Iris pigment epithelial cell (primary cell): ENCODE measurements around the gene BRD7.

Experiments
- DNase-seq: peaks from one replicate; pipeline ENCODE4 v3.0.0-alpha.2; 2011; ENCODE audit warnings: low read depth

Gene BRD7

DNA sequence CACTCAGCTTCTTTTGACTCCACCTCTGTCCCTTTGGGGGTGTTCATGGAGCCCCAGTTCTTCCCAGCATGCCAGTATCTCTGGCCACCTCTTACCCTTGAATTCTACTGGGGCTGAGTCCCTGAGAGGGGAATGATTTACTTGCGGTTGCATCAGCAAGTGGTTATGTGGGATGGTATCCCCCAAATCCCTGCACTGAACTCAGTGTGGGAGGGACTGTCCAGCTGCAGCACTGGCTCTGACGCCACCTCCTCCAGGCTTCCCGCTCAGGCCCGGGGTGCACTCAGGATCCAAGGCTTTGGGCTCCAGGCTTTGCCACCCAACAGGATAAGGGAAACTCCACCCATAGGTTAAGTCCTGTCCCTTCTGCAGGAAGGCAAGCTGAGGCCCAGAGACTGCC, 21.1 kb upstream of the BRD7 start:
- no peak for DNase-seq

DNA sequence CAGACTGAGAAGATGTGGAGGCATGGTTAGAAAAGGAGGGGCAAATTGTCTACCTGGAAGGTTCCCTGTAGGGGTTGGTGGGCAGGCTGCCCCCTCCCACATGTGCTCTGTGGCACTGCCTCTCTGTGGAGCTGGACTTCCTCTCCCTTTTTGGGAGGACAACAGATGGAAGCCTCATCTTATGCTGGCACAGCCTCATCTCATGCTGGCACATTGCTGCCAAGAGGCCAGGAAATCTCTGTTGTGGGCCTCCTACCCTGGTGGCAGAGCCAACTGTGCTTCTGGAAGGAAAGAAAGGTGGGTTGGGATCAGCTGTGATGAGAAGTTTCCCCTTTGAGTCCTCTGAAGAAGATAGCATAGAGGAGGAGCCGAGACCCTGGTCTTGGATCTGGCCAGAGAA, 19.7 kb upstream of the BRD7 start:
- DNase-seq, result no peak

DNA sequence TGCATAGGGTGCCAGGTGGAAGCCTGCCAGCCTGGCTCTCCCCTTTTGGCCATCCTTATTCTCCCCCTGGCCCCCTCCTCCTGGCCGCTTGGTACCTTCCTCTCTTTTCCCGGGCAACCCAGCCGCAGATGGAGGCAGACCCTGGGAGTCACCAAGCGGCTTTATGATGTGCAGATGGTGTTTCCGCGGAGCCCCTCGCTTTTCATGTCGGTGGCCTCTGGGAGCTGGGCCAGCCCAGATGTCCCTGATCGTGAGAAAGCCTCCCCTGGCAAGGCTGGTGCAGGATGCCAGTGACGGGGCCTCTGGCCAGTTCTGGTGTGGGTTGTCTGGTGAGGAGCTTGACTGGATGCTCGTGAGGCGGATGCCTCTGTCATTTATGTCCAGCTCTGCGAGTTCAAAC, 18.0 kb upstream of the BRD7 start:
- DNase-seq, result no peak

DNA sequence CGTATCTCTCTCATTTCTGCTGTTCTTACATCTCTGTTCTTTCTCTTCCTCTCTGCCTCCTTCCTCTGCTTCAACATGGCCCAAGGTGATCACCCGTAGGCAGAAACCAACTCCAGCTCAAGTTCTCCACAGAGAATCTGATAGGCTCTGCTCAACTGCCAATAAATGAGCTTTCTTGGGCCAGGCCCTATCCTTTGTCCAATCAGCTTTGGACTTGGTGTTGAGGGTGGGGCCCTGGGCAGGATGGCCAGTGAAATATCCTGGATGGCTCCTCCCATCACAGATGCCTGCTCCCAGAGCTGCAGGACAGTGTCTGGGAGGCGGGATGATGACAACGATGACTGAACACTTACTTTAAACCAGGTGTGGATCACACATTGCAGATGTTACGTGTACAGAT, 17.4 kb upstream of the BRD7 start:
- no peak for DNase-seq

DNA sequence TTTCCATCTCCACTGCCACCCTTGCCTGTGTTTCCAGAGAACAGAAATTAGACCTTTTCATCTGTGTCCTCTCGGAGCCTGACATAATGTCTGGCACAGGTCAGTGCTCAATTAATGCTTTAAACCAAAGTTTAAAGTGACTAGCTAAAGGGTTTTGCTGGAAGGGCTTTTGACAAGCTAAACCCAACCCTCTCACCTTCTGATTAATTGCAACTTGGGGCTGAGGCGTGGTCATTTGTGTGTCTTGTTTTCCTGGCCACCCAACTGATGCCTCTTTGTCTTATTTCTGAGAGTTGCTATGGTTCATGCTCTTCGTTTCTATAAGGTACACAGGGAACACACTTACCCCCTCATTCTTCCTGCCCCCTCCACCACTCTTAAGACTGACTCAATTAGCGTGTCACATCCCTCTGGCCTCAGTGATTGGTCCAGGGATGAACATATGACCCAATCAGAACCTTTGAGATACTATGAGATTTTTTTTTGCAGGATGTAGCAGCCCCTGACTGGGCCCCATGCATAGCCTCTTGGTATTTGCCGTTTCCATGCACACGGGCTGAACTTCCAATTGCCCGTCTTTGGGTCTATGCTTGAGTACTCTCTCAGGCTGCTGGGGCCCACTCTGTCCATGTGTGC, 15.8 kb upstream of the BRD7 start:
- no peak for DNase-seq

DNA sequence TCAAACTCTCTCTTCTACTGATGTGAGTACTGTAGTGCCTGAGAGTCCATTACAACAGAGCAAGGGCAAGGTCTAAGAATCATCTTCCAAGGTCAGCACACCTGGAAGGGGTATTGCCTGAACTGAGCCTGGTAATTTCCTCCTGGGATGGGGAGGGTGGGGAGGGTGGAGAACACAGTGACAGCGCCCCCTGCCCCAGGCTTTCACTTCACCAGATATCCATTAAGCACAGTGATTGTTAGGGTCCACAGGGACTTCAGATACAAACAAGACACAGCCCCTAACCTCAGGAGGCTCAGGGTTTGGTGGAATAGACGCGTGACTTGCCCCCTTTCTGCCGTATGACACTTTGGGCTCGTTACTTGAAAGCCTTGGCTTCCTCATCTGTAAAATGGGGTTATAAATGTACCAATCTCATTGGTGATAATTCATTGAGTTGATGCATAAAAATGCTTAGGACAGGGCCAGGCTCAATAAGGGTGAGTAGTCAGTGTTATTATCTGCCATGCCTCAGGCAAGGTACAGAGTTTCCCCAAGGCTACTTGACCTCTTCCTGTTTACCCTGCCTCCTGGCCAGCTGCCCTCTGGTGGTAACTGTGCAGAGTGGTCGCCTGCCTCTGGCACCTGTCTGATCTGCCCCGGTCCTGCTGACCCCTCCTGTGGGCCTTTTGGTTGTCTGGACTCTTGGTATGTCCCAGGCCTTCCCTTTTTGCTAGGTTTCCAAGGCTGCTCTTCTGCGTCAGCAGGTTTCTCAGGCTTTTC, 13.1 kb upstream of the BRD7 start:
- no peak for DNase-seq

DNA sequence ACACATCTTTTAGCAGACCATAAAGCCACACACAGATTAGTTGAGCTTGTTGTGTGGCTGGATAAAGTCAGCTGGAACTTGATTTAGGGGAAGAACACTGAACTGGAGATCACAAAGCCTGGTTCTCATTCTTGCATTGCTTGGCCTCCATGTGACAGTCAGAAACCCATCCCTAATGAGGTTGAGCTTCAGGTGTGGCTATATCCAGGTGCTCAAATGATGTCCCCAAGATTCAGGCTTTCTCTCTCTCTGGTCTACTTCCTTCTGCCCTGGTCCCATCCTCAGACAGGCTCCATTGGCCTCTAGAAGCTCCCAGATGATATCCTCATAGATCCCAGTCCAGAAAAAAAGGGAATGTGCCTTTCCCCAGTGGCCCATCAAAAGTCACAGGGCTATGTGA, 9.6 kb upstream of the BRD7 start:
- no peak for DNase-seq

DNA sequence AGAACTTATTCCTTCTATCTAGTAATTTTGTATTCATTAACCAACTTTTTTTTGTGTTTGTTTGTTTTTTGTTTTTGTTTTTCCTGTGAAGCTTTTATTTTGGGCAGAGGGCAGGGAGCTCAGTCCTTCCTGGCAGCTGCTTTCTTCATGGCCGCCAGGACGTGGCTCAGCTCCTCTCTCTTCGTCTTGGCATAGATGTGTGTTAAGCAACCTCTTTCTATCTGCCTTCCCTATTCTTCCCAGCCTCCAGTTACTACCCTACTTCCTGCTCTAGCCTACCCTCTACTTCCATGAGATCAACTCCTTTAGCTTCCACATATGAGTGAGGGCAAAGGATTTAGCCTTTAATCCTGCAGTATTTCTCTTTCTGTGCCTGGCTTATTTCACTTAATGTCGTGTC, 8.2 kb upstream of the BRD7 start:
- DNase-seq, result no peak

DNA sequence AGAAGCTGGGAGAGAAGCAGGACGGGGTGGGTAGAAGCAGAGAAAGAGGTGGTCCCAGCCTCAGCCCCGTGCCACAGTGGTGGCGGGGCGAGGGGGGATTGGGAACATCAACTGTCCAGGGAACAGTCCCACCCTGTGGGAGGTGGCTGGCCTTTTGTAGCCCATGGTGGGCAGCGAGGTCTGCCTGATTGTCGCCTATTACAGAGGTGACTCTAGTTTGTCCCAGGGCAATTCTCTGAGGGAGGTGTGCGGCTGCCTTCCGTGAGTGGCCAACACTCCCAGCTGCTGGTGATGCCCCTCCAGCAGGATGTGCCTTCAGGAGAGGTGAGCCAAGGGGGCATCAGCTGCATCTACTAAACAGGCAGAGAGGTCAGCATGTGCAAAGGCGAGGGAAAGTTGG, 5.0 kb upstream of the BRD7 start:
- no peak for DNase-seq

DNA sequence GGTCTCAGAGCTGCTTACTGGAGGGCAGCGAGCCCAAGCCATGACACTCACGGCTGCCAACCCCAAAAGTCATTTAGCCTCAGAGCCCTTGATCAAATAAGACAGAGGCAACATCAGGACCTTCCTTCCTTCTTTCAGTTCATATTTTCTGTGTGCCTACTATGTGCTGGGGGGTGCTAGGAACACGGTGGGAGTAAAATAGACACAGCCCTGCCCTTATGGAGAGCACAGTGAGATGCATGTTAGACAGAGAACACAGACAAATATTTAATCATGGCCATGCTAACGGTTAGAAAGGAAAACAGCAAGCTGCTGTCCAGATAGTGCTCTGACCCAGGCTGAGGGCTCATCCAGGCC, 4.5 kb upstream of the BRD7 start:
- DNase-seq, result no peak

DNA sequence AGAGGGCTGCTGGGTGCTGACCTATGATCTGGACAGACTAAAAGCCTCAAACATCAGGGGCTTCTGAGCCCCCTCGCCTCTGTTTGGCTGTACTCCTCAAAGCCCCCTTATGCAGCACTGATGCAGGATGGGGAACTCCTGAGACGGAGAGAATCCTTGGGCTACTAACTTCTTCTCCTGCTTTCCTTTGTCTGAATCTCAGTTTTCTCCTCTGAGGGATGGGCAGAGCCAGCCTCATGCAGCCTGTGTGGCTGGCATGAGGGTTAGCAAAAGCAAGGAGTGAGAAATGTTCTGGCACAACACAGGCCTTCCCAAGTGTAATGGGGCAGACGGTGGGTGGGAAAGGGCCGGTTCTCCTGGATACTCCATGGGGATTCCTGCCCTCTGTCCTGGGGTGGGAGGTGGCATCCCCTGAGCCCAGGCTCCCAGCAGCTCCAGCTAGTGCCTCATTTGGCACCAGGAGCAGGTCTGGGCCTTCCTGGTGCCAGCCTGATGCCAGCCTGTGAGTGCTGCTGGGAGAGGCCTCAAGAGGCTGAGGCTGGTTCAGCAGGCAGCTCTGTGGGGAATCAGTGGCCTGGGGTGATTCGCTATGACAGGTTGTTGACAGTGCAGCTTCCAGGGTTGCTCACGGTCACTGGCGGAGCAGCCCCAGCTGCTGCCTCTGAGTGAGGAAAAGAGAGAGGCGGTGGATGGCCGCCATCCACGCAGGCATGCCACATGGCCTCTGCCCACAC, 4.0 kb upstream of the BRD7 start:
- no peak for DNase-seq

DNA sequence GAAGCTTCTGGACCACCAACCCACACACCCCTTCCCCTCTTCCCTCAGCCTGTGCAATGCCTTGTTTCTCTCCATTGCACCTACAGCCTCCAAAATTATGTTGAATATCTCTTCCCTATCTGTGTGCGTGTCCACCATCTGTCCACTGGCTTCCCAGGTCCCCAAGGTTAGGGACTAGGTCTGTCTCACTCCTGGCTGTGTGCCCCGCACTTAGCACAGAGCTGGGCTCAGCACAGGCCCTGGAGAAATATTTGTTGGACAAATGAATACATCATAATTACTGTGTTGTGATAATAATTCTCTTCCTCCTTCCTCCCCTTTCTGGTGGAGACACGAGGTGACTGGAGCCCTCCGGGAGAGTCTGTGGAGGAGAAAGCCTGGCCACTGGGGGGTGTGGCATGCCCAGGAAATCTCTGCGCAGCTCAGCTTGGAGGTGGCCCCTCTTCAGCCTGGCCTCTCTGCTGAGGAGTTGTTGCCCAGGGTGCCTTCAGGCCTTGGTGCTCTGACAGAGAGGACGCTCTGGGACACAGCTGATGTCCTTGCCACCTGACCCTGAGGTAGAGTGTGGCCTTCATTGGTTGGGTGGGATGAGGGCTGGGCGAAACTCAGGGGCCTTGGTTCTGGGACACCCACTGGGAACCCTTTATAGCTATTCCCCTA, 3.3 kb upstream of the BRD7 start:
- DNase-seq, result peak; percentile 23

DNA sequence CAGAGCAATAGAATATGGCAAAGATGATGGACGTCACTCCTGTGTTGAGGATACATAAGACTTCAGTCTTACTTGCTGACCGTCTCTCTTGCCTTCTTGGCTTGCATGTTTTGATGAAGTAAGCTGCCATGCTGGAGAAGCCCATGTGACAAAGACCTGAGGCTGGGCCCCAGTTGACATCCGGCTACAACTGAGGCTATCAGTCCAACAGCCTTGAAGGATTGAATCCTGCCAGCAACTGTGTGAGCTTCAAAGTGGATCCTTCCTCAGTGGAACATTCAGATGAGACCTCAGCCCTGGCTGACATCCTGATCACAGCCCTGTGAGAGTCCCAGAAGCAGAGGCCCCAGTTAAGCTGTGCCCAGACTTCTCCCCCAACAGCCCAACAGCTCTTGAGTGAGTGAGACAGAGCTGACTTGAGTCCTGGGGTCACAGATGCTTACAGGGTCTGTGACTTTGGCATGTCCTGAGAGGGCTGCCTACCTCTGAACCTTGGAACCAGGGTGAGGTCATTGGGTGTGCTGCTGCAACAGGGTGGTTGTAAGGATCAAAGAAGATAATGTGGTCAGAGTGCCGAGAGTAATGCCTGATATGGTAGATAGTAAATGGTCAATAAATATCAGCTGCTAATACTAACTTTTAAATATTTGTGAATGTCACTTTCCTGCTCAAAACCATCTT, 2.4 kb upstream of the BRD7 start:
- no peak for DNase-seq

DNA sequence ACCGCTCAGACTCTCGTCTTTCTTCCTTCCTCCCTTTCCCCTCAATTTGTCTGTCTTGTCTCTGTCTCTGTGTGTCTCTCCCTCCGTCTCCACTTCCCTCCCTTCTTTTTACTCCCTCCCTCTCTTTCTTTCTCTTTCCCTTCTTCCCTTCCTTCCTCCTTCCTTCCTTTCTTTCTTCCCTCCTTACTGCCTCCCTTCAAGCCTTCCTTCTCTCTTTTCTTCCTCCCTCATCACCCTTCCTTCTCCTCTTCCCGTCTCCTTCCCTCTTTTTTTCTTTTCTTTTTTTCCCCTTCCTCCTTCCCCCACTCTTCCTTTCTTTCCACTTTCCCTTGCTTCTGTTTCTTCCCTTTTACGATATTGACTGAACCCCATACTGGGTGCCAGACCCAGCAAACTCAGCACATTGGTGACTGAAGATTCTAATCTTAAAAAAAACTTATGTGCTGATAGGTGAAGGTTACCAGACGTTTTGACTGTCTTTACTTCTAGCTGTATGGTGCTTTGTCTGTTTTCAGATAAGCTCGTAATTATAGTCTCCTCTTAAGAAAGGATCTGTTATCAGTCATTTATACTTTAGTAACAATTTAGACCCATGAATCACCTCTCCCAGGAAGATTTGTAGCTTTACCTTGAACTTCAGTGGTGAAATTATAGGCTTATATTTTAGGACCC, 481 bp upstream of the BRD7 start:
- no peak for DNase-seq

DNA sequence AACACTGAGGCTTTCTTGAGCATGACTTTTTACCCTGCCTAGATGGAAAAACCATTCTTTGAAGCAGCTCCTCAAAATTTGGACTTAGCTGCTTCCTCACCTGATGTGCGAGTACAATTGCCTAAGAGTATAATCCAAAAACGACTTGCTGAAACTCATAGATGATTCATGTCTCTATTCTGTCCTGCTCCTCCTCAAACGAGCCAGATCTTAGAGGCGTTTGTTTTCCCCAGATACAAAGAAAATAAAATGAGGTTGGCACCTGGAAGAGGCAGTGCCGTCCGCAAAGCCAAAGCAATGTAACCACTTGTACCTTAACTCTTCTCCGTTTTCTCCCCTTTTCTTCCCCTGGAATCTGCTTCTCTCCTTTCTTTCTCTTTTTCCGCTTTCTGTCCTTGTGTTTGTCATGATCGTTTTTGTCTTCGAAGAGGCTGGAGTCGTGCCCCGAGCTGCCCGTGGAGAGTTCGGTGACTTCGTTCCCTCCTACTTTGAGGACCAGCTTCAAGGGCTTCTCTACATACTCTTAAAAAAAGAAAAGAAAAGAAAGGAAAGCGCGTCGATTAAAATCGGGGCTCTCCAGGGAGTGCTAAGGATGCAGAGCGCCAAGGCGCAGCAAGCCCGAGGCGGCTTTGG, 895 bp downstream of the BRD7 start:
- DNase-seq, result no peak

DNA sequence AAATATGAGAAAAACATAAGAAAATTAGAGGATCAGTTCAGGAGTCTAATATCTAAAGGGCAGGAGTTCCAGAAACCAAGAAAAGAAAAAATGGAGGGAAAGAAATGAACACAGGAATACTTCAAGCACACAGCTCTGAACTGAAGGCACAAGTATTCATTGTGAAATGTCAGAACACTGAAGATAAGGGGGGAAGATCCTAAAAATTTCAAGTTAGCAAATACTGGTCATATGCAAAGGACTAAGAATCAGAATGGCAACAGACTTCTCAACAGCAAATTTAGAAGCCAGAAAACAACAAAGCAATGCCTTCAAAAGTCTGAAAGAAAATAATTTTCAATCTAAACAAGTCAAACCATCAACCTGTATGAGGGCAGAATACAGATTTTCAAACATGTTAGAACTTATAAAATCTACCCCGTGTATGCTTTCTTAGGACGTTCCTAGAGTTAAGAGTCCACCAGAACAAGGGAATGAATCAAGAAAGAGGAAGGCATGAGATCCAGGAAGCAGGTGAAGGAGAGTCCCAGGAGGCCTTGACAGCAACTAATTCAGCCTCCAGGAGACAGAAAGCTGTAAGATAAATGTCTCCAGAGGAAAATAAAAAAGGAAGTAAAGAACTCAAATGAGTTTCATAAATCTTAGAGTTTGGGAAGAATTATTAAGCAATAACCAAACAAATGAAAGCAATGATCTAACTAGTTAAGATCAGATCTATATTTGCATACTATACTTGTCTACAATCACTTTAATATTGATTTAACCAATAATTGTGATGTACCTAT, 2.8 kb downstream of the BRD7 start:
- no peak for DNase-seq

DNA sequence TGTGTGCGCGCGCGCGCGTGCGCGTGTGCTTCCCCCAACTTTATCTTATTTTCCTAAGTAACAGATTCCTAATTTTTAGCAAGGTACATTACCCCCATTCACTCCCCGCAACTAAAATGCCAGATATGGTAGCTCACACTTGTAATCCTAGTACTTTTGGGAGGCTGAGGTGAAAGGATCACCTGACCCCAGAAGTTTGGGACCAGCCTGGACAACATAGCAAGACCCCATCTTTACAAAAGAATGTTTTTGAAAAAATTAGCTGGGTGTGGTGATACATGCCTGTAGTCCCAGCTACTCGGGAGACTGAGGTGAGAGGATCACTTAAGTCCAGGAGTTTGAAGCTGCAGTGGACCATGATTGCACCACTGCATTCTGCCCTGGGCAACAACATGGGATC, 5.1 kb downstream of the BRD7 start:
- no peak for DNase-seq

DNA sequence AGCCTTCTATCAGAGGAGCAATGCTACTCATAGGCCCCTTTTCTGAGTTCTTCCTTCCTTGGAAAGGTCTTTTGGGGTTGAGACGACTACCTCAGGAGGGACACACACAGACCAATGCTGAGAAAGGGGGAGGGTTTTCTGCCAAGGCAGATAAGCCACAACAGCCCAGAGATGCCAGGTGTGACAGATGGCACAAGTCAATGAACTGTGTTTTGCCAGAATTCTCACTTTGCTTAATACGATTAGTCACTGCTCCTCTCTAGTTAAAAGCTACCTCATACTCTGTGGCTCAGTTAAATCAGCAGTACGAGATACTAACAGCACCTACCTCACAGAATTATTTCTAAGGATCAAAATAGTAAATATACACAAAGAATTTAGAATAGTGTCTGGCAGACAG, 8.0 kb downstream of the BRD7 start:
- no peak for DNase-seq

DNA sequence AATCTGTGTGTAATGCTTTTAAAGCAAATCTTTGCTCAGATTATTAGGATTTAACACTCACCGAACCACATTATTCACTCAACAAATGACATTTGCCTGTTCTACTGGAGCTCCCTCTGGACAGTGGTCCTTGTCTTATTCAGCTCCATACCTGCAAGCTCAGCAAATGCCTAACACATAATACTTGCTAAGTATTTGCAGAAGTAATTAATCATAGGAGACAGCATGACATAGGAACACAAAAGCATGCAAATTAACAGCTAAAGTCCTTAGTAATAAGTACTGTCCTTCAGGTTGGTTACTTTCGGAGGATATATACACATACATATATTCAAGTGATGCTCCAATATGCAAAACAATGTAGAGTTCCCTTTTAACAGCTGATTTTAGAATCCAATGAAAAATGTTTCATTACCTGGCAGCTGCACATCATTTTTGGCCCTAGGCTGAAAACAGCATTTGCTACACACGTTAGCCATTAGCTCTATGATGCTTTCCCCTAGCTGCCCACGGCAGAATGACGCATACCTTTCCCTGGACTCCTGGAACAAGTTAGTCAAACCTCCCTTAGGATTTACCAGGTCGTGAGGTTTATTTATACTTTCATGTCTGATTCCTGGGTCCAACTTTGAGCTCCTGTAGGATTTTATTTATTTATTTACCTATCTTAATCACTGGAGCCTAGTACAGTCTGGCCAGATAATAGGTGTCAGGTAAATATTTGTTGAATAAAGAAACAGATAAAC, 8.6 kb downstream of the BRD7 start:
- DNase-seq, result peak; percentile 59

DNA sequence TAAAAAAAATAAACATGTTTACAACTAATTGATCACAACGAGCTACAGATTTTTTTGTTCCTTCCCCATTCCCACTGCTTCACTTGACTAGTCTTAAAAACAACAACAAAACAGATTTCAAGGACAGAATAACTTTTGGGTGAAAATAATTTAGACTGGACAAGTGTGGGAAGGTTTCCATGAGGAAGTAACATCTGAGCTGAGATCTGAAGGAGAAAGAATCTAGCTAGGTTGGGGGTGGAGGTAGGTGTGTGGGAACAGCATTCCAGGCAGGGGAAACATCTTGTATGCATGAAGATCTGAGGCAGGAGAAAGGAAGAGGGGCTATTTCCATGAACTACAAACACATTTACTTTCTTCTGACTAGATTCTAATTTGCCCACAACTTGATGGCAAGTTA, 9.2 kb downstream of the BRD7 start:
- no peak for DNase-seq
